Cortex of kidney (tissue), 1 donor: ENCODE results near the gene MAGEA9B.
"Not testable (repeated sequence)": the region's sequence is repeated elsewhere in the genome, so short reads cannot be mapped to it uniquely, and the experiment has no call there.

Source experiments
- DNase-seq: peaks from one replicate; lab custom pipeline; 2025; lab: John Stamatoyannopoulos, UW

Gene MAGEA9B

DNA sequence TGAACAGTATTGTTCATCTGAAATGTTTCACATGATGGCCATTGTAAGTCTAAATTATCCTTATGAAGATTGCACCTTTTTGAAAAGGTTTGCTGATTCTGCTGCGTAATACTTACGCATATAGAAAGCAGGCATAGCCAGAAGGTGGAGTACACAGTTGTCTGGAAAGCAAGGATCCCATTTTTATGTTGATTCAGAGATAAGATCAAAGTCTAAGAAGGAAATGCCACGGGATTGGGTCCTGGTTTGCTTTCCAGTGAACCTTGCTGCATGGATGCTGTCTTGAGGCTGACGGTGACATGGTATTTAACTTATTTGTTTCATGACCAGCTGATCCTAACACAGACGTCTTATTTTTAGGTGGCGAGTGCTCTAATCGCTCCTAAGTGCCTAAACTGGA is 15.5 kb downstream of the MAGEA9B start:
- DNase-seq, result no peak

DNA sequence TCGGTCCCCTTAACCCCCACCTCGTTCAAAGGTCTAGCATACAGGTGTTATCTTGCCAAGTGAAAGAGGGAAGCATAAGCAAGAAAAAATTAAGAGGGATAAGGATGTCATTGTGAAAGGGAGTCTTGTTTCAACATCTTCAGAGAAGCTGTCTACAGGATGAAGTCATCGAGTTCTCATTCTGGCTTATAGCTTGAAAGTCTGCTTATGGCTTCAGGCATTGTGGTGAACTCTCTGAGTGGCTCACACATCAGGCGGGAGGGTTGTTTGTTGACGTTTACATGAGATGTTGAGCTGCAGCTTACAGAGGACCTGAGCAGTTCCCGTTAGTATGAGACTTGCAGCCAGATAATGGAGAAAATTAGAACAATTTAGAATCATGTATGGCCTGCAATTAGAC is 16.6 kb downstream of the MAGEA9B start:
- no peak for DNase-seq

DNA sequence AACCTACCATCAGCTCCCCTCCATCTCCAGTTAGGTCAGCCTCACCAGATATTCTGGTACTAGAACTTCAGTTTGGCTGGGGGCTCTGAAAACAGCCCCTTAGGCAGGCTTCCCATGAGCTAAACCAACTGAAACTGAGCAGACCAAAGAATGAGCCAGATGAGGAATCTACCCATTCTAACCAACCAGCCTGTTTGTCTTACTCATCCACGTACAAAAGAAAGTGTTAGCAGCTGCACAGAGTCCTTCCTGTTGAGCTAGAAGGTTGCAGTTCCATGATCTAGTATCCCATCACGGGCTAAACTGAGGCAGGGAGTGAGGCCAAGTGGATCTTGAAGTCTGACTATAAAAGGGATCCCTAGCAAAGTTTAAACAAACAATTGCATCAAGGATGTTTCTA is 17.5 kb downstream of the MAGEA9B start:
- DNase-seq, result no peak

DNA sequence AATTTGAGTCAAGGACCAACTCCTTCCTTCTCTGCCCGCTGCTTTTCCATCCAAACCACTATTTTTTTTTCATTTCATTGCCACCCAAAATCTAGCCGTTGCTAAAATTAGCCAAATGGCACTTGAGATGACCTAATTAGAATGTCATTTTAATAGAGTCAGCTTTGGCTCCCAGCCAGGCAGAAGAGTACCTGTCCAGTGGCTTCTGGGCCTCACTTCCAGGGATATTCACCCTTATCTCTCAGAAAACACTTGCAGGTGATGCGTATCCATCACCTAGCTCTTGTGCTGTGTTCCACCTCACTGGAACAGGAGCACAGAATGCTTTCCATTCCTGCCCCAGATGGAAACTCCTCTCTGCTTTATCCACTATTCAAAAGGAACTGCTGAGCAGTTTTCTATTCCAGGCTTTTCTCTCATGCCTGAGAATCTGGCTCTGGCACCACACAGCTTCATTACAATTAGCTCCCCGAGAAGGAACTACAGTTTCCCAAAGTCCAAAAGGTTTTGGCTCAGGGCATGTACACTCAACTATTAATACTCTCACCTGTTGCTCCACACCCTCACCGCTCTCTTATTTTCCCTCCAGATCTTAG is 18.5 kb downstream of the MAGEA9B start:
- DNase-seq, result no peak

DNA sequence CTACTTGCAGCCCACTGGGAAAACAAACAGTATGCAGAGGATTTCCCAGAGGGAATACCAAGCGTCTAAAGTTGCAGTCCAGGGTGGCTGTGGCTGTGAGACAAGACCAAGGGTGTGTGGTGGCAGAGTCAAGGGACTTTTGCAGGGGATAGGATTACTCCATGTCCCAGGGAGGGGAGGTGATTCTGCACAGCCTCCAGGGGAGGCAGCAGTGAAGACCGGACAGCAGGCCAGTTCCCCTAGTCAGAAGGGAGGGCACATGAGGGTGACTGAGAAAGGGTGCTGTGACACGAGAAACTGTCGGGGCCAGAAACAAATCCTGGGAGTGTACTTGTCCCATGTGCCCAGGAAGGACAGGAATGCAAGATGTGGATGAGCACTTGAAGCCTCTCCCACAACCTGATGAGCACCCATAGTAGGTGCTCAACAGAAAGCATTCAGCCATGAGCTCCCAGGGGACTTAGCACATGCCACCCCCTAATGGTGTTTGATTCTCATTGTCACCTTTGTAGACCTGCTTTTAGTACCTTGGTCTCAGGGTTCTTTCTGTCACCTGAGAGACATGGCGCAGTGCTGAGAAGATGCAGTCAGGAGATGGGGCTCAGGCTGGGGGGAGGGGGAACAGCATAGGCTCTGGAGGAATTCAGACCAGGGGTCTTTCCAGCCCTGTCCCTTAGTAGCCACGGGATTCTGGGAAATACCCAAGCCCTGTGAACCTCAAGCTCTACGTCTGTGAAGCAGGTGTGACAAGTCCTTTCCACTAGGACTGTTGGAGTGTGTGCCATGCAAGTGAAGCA is 19.4 kb downstream of the MAGEA9B start:
- no peak for DNase-seq

DNA sequence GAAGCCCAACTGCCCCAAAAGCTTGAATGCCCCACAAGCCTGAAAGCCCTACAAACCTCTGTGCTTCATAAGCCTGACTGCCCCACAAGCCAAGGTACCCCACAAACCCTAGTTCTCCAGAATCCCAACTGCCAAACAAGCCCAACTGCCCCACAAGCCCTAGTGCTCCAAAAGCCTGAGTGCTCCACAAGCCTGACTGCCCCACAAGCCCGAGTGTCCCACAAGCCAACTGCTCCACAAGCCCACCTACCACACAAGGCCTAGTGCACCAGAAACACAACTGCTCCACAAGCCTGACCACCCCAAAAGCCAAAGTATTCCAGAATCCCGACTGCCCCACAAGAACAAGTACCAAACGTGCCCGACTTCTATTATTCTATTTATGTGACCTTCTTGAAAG is 23.9 kb downstream of the MAGEA9B start:
- DNase-seq, result no peak

DNA sequence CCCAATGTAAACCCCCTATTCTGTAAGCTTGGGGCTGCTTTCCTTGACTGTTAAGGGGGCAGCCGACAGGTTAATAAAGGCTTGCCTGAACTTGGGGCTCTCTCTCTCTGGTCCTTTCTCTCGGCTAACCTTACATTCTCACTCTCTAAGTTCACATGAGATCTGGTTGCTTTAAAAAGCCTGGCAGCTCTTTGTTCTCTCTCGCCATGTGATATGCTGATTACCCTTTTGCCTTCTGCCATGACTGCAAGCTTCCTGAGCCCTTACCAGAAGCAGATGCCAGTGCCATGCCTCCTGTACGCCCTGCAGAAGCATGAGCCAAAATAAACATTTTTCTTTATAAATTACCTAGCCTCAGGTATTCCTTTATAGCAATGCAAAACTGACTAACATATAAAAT is 32.0 kb downstream of the MAGEA9B start:
- DNase-seq, result not testable (repeated sequence)

DNA sequence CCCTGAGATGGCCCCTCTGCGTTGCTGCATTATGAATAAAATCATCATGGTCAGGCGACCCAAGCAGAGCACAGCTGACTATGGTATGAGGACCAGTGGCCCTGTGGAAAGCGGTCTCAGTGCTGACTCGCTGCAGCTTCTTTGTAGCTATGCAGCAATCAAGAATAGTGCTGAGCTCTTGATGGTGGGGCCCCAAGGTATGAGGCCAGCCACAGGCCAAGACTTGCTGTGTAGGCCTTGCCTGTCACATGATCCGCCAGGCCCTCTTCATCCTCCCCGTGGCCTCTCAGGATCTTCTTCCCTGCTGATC is 35.4 kb downstream of the MAGEA9B start:
- DNase-seq, result not testable (repeated sequence)

DNA sequence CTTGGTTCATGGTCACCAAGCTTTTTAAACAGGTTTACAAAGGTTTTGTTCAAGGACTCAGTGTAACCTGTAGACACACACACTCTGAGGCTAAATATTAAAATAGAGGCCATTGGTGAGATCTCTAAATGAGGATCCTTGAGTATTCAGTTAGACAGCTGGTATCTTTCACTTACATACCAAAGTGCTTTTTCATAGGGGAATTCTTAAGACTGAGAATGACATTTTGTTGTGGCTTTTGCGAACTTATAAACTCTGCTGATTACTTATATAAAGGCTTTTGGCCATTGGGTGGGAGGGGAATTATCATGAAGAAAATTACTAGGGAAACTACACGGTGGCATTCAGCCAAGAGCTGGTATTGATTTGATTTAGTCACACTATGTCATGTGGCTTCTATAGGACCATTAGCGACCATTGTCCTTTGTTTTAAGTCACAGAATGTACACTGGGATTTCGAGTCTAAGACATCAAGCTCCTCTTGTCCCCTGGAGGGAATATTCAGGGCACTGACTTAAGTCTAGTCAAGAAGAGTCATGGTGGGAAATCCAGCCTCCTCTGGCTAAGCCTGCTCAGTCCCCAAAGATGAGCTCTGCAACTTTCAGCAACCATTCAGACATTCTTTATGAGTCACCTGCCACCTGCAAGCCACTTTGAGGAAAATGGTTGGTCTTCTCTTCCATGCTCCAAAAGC is 35.9 kb downstream of the MAGEA9B start:
- not testable (repeated sequence) for DNase-seq

DNA sequence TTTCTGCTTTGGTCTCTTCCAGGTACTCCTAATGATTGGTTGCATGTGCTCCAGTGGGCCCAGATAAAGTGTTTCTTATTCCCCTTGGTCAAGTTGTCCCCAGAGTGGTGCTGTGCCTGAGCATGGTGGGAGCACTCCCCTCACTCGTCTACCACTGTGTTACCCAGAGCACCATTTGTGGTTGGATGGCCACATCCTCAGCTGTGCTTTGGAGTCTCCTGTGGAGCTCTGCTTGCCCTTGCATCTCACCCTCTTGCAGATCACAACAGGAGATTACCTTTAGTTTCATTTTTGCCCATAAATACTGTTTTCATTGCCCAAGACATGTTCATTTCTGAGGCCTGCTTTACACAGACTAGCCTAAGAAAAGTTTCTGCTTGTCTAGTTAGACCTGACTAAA is 36.8 kb downstream of the MAGEA9B start:
- not testable (repeated sequence) for DNase-seq

DNA sequence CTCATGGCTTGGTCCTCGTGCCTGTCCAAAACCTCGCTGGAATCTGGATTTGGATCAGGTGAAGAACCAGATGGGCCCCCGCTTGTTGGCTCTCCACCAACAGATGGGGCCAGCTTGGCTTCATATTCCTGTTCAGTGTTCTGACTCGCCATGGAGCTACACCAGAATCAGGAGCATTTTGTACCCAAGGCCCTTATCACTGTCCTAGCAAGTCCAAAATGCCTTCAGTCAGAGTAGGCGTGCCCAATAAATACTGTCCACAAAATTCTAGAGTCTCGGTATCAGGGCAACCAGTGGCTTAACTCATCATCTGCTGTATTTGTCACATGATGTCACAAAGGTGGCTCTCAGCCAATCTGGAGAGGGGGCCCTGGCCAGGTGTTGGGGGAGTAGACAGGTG is 37.6 kb downstream of the MAGEA9B start, which contains the start of gene HSFX3:
TSS of gene HSFX3 (minus strand) at position 224 of the 400 bp plus-strand sequence. CDS start at position 152, 72 bp downstream.
- DNase-seq, result not testable (repeated sequence)

DNA sequence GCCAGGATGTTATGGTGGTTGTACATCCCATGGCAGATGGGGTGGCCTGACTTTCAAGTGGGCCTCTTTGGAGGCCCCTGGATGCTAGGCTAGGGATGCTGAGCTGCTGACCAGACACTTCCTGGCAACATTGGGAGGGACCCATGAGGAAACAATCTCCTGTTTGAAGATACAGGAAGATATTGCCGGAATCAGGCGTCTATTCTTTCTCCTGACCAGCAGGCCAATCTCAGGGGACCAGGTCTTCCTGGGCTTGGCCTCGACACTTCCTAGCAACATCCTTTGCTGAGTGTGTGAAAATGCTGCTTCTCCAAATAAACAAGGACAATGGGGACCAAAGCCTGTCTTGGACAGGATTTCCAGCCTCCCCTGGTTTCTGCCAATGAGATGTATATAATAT is 39.5 kb downstream of the MAGEA9B start:
- DNase-seq, result not testable (repeated sequence)

DNA sequence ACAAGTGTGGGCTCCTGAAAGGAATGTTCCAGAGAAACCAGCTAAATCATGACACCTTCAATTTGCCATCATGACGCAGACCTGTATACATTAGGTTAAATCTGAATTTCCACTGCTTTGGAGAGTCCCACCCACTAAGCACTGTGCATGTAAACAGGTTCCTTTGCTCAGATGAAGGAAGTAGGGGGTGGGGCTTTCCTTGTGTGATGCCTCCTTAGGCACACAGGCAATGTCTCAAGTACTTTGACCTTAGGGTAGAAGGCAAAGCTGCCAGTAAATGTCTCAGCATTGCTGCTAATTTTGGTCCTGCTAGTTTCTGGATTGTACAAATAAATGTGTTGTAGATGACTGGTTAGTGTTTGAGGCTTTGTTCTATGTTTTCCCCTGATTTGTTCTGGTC is 40.3 kb downstream of the MAGEA9B start:
- not testable (repeated sequence) for DNase-seq

DNA sequence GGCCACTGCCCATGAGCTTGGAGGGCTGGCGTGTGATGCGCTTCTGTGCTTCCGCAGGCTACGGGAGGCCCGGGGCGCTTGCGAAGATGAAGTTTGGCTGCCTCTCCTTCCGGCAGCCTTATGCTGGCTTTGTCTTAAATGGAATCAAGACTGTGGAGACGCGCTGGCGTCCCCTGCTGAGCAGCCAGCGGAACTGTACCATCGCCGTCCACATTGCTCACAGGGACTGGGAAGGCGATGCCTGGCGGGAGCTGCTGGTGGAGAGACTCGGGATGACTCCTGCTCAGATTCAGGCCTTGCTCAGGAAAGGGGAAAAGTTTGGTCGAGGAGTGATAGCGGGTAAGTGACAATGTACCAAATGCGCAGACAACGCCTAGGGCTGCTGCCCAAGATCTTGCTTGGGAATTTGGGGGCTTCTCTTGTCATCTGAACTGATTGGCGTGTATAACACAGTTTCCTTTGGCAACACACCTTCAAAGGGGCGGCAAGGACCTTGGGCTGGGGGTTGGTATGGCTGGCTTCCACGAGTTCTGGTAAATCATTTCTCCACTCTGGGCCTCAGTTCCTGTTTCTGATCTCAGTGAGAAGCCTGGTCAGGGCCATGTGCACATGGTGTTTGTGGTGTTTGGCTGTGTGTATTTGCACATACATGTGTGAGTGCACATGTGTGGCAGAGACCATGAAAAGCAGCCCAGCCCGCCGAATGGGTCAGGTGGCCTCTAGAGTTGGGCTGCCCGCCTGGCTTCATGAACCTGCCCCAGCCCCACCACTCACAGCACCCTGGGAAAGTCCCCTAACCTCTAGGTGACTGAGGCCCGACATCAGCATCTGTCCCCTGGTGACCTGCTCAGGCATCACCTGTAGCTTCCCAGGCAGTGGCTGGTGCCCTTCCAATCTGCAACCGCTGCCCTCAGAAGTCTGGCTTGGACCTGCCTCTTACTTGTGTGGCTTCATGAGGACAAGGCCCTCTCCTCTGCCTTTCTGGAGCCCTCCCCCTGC is 41.4 kb downstream of the MAGEA9B start:
- DNase-seq, result not testable (repeated sequence)

DNA sequence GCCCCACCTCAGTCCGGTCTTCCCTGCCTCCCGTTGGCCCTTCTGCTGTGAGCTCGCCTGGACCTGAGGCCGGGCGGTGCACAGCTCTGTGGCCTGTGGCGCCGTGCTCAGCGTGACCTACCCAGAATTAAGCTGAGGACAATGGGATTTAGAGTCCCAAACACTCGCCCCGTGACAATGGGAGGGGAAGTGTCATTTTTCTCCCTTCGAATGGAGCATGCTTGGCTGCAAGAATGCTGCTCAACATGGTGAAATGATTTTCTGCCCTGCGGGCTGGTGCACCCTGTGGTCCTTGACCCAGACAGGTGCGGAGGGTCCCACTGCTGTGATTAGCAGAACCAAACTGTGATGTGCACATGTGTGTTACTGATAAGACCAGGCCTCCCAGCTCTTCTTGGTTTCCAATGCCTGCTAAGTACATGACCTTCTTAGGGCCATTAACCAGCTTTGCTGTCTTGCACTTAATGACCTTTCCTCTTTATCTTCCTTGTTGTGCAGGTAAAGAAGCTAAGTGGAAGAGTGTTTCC is 45.7 kb downstream of the MAGEA9B start:
- no peak for DNase-seq

DNA sequence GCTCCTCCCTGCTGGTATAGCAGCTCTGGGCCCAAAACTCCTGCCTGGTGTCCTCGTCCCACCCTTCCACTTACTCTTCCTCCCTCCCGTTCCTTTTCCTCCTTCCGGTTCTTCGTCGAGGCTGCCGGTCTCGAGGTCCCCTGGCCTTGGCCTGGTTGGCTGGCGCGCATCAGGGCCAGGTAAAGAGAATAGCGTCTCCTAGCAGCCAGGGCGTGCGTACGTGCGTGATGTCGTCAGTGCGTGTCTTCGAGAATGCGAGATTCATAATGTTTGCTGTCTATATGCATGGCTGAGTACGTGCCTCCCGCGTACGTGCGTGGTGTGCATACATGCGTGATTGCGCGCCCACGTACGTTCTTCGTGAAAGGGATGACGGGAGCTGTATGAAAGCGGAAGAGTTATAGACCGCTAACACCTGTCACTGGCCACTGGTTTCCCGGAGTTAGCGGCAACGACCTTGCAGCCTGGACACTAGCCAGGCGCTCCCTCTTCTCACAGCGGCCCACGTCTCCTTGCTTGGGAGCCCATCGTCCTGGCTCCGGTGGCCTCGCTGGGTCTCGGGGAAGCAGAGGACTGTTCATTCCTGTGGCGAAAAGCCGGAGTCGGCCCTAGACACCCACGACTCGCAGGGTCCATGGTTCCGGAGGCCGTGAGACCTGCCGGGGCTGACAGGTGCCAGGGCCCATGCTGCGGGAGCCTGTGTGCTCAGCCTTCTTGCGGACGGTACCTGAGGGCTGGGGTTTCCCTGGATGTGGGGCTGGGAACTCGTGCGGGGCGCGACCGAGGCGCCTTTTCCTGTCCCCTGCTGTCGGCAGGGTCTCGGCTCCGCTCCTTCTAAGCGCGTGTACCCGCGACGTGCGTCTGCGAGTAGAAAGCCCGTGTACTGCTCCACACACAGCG is 46.4 kb downstream of the MAGEA9B start, which contains the start of gene EOLA1:
TSS of gene EOLA1 (plus strand) at position 392 of the 900 bp plus-strand sequence. CDS start 4,619 bp downstream, outside the sequence.
- DNase-seq, result peak; percentile 1

DNA sequence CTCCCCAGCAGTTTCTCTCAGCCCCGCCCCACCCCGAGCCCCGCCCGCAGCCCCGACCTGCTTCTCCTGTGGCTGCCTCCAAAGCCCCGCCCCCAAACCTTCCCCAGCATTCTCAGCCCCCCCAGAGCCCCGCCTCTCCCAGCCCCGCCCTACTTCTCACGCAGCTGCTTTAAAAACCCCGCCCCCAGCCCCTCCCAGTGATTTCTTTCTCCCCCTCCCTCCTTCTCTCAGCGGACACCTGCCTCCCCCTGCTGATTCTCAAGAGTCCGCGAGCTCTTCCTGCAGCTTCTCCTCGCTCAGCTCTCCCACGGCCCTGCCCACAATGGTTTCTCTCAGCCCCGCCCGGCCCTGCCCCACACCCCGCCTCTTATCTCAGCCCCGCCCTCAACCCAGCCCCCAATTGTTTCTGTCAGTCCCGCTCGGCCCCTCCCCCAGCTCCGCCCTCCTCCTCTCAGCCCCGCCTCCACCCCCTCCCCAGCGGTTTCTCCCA is 47.1 kb downstream of the MAGEA9B start:
- DNase-seq, result peak; percentile 4

DNA sequence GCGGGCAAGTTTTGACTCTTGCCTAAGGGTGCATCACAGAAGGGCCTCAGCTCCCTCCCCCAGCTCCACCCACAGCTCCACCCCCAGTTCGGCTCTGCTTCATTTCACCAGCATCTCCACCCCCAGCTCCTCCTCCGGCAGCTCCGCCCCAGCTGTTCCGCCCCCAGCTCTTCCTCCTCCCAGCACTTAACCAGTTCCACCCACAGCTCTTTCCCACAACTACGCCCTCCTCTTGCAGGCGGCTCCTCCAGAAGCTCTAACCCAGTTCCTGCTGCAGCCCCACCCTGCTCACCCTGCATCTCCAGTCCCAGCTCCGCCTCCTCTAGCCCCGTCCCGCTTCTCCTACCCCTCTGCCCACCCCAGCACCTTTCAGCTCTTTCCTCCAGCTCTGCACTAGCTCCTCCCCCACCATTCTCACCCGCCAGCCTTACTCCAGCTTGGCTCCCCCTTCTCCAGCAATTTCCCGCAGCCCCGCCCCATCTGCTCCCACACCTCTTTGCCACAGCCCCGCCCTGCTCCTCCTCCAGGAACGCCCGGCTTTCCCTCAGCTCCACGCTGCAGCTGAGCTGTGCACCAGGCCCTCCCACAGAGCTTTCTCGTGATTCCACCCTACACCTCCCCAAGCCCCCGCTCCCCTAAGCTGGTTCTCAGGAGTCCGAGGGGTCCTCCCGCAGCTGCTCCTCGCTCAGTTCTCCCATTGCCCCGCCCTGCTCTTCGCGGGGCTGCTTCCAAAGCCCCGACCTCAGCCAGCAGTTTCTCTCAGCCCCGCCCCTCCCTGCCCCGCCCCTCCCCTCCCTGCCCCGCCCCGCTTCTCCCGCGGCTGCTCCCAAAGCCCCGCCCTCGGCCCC is 47.8 kb downstream of the MAGEA9B start:
- DNase-seq, result no peak

DNA sequence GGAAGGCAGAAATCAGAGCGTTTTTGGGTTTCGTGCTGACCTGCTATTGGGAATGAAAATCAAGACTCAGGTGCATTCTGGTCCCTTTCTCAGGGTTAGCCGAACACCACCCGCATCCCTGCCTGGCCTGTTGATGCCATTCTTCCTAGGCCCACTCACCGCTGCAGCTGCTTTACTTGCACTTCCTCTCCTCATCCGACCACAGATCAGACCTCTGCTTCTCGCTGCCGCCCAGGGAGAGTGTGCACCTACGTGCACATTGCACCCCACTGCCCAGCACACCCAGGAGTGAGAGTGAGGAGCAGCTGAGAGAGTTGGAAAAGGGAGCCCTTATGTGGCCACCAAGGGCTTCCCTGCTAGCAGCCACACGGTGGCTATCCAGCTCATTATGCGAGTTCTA is 49.8 kb downstream of the MAGEA9B start:
- DNase-seq, result not testable (repeated sequence)
